Endometrium (tissue), 2 donors: ENCODE results near the gene SLC1A6.
"Not testable (repeated sequence)": the region's sequence is repeated elsewhere in the genome, so short reads cannot be mapped to it uniquely, and the experiment has no call there.

ENCODE experiments used
- FAIRE-seq: peaks from 2 replicates; lab custom pipeline; 2012; peaks lifted over from hg19 to GRCh38; lab: Jason Lieb, UNC
- donor health status: control.
- donor health status: control.

SLC1A6 gene

DNA sequence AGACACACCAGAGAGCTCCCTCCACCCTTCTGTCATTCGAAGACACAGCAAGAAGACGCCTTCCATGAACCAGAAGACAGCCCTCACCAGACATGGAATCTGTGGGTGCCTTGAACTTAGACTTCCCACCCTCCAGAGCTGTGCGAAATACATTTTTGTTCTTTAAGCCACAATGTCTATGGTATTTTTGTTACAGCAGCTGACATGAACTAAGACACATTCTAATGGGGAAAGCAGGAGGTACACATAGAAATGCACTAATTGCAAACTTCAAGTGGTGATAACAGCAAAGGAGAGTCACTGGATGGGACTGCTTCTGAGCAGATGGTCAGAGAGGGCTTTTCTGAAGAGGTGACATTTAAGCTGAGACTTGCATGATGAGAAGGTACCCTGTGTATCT lies 22.2 kb downstream of the SLC1A6 start:
- FAIRE-seq: no peak

DNA sequence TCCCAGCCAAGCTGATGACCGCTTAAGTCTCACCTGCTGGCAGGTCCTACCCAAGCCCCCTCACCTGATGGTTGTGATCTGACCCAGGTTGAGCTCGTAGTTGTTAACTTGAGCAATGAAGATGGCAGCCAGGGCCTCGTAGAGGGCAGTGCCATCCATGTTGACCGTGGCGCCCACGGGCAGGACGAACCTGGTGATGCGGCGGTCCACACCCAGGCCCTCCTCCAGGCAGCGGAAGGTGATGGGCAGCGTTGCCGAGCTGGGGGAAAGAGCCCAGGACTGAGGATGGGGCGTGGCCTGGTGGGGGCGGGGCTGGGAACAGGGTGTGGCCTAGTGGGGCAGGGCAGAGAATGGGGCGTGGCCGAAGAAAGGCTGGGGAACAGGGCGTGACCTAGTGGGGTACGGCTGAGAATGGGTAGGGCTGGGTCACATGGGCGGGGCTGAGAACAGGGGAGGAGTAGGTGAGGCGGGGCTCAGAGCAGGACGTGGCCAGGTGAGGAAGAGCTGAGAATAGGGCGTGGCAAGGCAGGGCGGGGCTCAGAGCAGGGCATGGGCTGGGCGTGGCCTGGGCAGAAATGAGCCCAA lies 25.5 kb downstream of the SLC1A6 start:
- FAIRE-seq: no peak

DNA sequence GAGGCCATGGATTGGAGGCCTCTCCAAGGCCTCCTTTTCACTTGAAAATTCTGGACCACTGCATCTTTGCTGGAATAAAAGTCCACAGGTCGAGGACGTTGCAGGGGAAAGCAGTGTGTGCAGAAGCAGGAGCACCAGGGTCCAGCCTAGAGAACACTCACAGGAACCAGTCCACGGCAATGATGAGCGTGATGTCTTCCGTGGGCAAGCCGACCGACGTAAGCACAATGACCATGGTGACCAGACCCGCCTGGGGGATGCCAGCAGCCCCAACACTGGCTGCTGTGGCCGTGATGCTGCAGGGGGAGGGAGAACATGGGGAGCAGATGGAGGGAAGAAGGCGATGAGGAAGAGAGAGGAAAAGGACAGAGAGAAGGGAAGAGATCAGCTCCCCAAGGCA lies 26.9 kb downstream of the SLC1A6 start:
- no peak for FAIRE-seq

DNA sequence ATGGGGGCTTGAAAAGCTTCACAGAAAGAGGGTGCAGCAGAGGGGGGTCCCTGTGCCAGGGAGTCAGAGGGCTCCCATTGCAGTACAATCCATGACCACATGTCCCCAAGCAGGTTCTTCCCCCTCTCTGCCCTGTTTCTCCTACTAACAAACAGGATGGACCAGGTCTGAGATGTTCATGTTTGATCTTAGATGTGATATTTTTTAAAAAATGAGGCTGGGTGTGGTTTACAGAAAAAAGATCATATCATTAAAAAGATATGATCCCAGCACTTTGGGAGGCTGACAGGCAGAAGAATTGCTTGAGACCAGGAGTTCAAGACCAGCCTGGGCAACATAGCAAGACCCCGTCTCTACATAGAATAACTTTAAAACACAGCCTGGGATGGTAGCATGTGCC lies 29.2 kb downstream of the SLC1A6 start:
- no peak for FAIRE-seq

DNA sequence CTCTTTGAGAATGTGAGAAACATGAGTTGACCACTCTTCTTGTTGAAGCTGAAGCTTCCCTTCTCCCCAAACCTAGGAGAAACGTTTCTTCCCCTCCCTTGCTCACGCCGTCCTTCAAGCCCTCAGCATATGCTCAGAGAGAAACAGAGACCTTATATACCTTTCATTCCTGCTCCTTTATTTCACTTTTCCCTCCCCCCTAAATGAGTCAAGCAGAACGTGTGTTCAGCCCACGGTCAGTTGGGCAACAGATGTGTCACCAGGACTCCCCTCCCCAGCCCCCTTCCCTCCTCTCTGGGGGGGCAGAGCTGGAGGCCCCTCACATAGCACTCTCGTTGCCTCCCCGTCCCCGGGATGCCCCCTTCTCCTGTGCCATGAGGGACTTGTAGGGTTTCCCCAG lies 29.8 kb downstream of the SLC1A6 start:
- FAIRE-seq: no peak

DNA sequence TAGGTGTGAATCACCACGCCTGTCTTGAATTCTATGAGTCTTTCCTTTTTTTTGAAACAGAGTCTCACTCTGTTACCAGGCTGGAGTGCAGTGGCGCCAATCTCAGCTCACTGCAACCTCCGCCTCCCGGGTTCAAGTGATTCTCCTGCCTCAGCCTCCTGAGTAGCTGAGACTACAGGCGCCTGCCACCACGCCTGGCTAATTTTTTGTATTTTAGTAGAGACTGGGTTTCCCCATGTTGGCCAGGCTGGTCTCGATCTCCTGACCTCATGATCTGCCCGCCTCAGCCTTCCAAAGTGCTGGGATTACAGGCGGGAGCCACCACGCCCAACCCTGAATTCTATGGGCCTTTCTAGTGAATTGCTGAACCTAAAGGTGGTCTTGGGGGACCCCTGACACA lies 30.3 kb downstream of the SLC1A6 start:
- FAIRE-seq: not testable (repeated sequence)

DNA sequence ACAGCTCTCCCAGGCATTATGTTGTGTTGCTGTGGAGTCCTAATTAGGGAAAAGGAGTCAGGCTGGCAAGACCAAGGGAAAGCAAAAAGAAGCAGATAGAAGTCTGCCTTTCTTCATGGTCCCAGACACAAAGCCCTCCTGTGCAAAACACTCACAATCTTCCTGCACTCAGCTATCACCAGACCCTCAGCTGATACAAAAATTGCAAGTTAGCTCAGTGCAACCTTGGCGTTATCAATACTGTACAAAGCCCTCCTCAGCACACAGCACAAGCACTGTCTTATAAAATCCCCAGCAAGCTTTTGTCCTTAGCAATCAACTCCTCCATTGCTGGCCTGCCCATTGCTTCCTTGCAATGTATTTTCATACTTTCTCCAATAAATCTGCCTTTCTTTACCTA lies 35.2 kb downstream of the SLC1A6 start:
- no peak for FAIRE-seq

DNA sequence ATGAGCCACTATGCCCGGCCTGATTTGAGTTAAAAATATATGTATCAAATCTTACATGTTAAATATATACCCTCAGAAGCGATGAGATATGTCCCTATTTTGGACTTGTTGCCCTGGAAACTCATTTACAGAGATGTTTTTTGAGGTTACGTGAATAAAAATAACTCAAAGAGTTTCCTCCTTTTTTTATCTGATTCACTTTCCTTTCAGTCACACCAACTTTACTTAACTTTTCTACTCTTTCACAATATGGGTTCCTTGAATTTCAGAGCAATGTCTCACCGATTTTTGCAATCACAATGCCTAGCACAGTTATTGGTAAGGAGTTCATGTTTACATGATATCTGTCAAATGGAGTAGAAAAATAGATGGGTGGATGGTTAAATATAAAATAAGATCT lies 36.1 kb downstream of the SLC1A6 start:
- no peak for FAIRE-seq

DNA sequence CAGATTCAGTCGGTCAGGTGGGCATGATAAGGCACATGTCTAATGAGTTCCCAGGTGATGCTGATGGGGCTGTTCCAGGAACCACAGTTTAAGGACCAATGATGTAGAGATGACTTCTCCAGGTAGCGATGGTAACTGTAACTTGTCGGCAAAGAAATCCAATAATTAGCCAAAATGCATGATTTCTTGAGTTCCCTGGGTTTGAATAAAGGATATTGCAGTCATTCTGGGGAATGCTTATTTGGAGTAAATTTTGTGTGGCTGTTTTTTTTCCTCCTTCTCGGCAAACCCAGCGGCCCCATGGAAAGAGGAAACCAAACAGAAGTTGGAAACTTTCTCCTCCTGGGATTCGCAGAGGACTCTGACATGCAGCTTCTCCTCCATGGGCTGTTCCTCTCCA lies 38.5 kb downstream of the SLC1A6 start, which contains the start of gene OR7C2:
OR7C2 (plus strand) TSS at position 301 of the 400 bp plus-strand sequence; CDS start at position 301, 0 bp downstream.
- FAIRE-seq: no peak

DNA sequence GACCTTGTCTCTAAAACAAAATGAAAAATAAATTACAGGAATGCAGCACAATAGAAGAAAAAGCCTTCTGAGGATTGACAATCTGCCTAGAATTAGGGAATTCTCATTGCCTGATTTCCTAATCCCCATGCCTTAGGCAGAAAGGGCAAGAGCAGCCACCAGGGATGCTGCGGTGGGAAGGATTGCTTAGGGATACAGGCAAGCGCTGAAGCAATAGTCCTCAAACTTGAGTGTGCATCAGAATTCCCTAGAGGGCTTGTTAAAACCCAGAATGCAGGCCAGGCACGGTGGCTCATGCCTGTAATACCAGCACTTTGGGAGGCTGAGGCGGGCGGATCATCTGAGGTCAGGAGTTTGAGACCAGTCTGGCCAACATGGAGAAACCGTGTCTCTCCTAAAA lies 39.4 kb downstream of the SLC1A6 start:
- no peak for FAIRE-seq

DNA sequence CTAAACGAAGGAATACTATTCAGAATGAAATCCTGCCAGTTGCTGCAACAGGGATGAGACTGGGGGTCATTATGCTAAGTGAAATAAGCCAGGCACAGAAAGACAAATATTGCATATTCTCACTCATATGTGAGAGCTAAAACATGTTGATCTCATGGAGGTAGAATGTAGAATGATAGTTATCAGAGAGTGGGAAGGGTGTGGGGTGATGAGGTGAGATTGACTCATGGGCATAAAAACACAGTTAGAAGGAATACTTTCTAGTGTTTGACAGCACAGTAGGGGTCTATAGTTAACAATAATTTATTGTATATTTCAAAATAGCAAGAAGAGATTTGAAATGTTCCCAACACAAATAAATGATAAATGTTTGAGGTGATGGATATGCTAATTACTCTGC lies 46.2 kb downstream of the SLC1A6 start:
- FAIRE-seq: no peak

DNA sequence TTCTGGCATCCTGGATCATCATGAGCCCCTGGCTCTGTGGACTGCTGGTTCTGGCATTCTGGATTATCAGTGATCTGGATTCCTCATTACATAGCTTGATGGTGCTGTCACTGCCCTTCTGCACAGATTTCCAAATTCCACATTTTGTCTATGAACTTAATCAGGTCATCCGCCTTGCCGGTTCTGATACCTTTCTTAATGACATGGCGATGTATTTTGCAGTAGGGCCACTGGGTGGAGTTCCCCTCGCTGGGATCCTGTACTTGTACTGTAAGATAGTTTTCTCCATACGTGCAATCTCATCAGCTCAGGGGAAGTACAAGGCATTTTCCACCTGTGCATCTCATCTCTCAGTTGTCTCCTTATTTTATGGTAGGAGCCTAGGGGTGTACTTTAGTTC lies 62.8 kb downstream of the SLC1A6 start:
- no peak for FAIRE-seq

DNA sequence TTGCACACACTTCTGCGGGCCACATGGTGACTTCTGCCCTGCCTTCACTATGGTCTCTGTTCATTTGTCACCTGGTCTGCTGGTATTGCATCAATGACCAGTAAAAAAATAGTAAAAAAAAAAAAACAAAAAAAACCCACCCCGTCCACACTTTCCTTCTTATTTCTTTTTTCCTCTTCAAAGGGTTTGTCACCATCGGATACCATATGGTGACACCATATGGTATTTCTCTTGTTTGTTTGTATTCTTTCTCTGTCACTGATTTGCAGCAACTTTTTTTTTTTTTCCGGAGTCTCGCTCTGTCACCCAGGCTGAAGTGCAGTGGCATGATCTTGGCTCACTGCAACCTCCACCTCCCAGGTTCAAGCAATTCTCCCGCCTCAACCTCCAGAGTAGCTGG lies 64.5 kb downstream of the SLC1A6 start:
- FAIRE-seq: no peak

DNA sequence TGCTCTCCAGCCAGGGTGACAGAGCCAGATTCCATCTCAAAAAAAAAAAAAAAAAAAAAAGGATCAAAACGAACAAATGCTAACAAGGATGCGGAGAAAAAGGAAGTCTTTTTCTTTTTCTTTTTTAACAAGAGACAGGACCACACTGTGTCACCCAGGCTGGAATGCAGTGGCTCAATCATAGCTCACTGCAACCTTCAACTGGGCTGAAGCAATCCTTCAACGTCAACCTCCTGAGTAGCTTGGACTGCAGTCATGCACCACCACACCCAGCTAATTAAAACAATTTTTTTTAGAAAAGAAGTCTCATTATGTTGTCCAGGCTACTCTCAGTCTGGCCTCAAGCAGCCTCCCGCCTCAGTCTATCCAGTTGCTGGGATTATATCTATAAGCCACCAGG lies 73.0 kb downstream of the SLC1A6 start:
- FAIRE-seq: no peak

DNA sequence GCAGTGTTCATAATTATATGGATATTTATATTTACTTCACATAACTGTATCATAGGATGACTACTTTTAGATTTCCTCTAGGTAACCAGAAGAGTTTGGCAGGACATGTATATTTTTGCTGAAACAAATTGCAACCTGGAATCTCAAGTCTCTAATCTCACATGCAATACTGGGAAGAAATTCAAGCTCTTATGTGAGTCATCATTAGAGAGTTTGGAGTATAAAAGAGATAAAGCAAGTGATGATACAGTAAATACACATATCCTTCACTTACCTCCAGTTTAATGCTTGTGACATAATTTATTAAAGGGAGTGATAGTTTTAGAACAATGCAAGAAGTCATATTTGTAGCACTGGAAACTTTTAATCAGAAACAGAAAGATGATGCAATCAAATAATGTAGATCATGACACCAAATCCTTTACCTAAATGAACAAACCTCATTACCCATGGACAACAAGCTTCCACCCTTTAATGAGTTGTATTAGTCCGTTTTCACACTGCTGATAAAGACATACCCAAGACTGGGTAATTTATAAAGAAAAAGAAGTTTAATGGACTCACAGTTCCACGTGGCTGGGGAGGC lies 77.9 kb downstream of the SLC1A6 start:
- no peak for FAIRE-seq
